Calu3 (cell line): ENCODE data around the gene NTNG1. TPM values are rescaled to one million over a fixed set of nuclear protein-coding genes. Genes with fewer than 3 reads are reported as not detected.

Source experiments
- BruUV-seq: library from RNA; stranded (reverse); fragments of 400-500 nt; replicated peaks from 2 replicates; lab custom pipeline; 2021; lab: Mats Ljungman, UMichigan
- CTCF ChIA-PET: fragments of 300-600 bp; sonication (Branson Sonifier 250); formaldehyde crosslinking; loops from one replicate; lab custom pipeline; 2022; ENCODE audit warnings: antibody characterized with exemption; lab: Charles Lee
- DNase-seq: peaks from one replicate; pipeline ENCODE4 v3.0.0; 2022
- H3K27ac Mint-ChIP-seq: one replicate; pipeline ENCODE4 v1.8.0; 2022; ENCODE audit warnings: mixed read lengths; ENCODE audit not compliant: unreplicated experiment
- H3K27me3 Mint-ChIP-seq: one replicate; pipeline ENCODE4 v1.8.0; 2022; ENCODE audit warnings: mixed read lengths; ENCODE audit not compliant: unreplicated experiment
- H3K36me3 Mint-ChIP-seq: one replicate; pipeline ENCODE4 v1.8.0; 2022; ENCODE audit warnings: mild to moderate bottlenecking, moderate library complexity, mixed read lengths; ENCODE audit not compliant: insufficient read depth, unreplicated experiment
- H3K4me1 Mint-ChIP-seq: one replicate; pipeline ENCODE4 v1.8.0; 2022; ENCODE audit warnings: mild to moderate bottlenecking, low read depth, mixed read lengths; ENCODE audit not compliant: unreplicated experiment
- H3K4me3 Mint-ChIP-seq: one replicate; pipeline ENCODE4 v1.8.0; 2022; ENCODE audit warnings: mild to moderate bottlenecking, low read depth, moderate library complexity, mixed read lengths; ENCODE audit not compliant: unreplicated experiment
- H3K9me3 Mint-ChIP-seq: one replicate; pipeline ENCODE4 v1.8.0; 2022; ENCODE audit warnings: low read depth, mixed read lengths; ENCODE audit not compliant: unreplicated experiment
- intact Hi-C: fragments of 100-400 bp; cut with micrococcal nuclease; formaldehyde crosslinking; loops from one replicate; pipeline ENCODE4 v1.10.0; 2022; ENCODE audit not compliant: unreplicated experiment
- total RNA-seq: library from RNA; stranded (reverse); gene quantifications from 2 replicates; pipeline ENCODE4 v1.2.3, GENCODE V29; 2022
- TF ChIP-seq, protein P1 (sequence below): fragments of 200-600 bp; IDR thresholded peaks from one replicate; pipeline ENCODE4 v1.8.0; 2022; ENCODE audit warnings: antibody characterized with exemption; ENCODE audit not compliant: unreplicated experiment

The NTNG1 gene
- total RNA-seq, 1 experiment from 2014 or later, result 2.6 TPM

GRCh38 chr1:107264561-107264960, 123.7 kb downstream of the NTNG1 start:
- Mint-ChIP-seq H3K36me3 (no peaks in the 10 kb centered on the region), H3K4me3 (no peak overlapping the region), H3K9me3 (no peaks in the 10 kb centered on the region), H3K27ac (no peak overlapping the region), H3K4me1 (peaks cover 7% of the 10 kb centered on the region), H3K27me3 (no peaks in the 10 kb centered on the region)
- no TSS peak for BruUV-seq
- DNase-seq, result no peak
- TF ChIP-seq, protein P1, sequence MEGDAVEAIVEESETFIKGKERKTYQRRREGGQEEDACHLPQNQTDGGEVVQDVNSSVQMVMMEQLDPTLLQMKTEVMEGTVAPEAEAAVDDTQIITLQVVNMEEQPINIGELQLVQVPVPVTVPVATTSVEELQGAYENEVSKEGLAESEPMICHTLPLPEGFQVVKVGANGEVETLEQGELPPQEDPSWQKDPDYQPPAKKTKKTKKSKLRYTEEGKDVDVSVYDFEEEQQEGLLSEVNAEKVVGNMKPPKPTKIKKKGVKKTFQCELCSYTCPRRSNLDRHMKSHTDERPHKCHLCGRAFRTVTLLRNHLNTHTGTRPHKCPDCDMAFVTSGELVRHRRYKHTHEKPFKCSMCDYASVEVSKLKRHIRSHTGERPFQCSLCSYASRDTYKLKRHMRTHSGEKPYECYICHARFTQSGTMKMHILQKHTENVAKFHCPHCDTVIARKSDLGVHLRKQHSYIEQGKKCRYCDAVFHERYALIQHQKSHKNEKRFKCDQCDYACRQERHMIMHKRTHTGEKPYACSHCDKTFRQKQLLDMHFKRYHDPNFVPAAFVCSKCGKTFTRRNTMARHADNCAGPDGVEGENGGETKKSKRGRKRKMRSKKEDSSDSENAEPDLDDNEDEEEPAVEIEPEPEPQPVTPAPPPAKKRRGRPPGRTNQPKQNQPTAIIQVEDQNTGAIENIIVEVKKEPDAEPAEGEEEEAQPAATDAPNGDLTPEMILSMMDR, result no peak
- CTCF ChIA-PET, result no interaction called here
- intact Hi-C loops, result no loop called here

GRCh38 chr1:107267489-107267888, 126.7 kb downstream of the NTNG1 start:
- BruUV-seq, result no TSS peak
- H3K27ac Mint-ChIP-seq, result no peak overlapping the region
- CTCF ChIA-PET, result no interaction called here
- peaks cover 7% of the 10 kb centered on the region for H3K4me1 Mint-ChIP-seq
- TF ChIP-seq, protein P1, result no peak
- DNase-seq, result no peak
- no peaks in the 10 kb centered on the region for H3K27me3 Mint-ChIP-seq
- no peaks in the 10 kb centered on the region for H3K9me3 Mint-ChIP-seq
- no peaks in the 10 kb centered on the region for H3K36me3 Mint-ChIP-seq
- H3K4me3 Mint-ChIP-seq, result no peak overlapping the region
- intact Hi-C loops, result no loop called here

DNA sequence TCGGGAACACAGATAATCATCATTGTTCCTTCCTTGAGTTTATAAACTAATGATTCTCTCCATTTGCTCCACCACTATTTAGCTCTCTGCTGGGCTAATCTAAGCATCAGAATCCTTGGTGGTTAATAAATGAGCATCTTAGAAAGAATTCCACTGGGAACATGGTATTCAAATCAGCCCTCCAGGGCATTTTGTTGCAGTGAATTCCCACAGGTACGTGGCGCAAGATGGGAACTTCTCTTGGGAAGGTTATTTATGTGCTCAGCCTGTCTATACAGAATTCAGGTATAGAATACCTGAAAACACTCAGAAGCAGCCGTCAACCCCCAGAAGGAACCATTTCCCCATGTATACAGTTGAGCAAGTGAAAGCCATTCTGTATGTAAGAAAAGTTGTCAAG, 131.5 kb downstream of the NTNG1 start:
- CTCF ChIA-PET, result no interaction called here
- BruUV-seq, result no TSS peak
- H3K36me3 Mint-ChIP-seq, result no peaks in the 10 kb centered on the region
- H3K27ac Mint-ChIP-seq, result no peak overlapping the region
- intact Hi-C loops, result no loop called here
- no peak overlapping the region for H3K4me3 Mint-ChIP-seq
- TF ChIP-seq, protein P1, result no peak
- H3K4me1 Mint-ChIP-seq, result no peaks in the 10 kb centered on the region
- no peaks in the 10 kb centered on the region for H3K9me3 Mint-ChIP-seq
- H3K27me3 Mint-ChIP-seq, result no peaks in the 10 kb centered on the region
- no peak for DNase-seq

DNA sequence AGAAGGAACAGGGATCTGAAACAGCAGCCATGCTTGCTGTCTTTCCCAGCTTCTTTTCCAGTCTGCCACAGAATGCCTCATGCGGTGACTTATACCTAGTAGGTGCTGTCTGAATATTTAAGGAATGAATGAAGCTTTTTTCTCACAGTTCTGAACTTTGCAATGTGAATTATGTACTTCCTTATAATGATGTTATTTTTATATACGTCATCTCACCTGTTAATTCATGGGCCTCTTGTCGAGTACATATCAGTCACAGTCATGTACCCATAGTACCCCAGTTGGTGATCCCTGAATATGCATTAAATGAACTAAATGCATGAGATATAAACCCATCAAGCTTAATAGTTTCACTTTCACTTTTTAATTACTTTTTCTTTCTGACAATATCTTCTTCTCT, 132.7 kb downstream of the NTNG1 start:
- H3K9me3 Mint-ChIP-seq, result no peaks in the 10 kb centered on the region
- H3K27me3 Mint-ChIP-seq, result no peaks in the 10 kb centered on the region
- intact Hi-C loops, result no loop called here
- no peak for DNase-seq
- H3K4me3 Mint-ChIP-seq, result no peak overlapping the region
- no TSS peak for BruUV-seq
- no peaks in the 10 kb centered on the region for H3K4me1 Mint-ChIP-seq
- H3K36me3 Mint-ChIP-seq, result no peaks in the 10 kb centered on the region
- H3K27ac Mint-ChIP-seq, result no peak overlapping the region
- CTCF ChIA-PET, result interaction anchor here (0.6 kb wide), 1 partner anchor 45 kb away, joined by 3 read pairs; no protein-coding TSS in a partner anchor
- TF ChIP-seq, protein P1, result no peak
